WTC11 (cell line): ENCODE results near the gene RIN3. TPM values are rescaled to one million over a fixed set of nuclear protein-coding genes. Genes with fewer than 3 reads are reported as not detected.

Experiments
- ATAC-seq: fragments of 200-7000 bp; cut with Tn5 transposase; 2 replicates; pipeline ENCODE4 v1.10.0; 2021; ENCODE audit warnings: mild to moderate bottlenecking, moderate library complexity
- CTCF ChIA-PET: fragments of 300-600 bp; sonication (Branson Sonifier 250); formaldehyde crosslinking; loops from one replicate; lab custom pipeline; 2021; ENCODE audit warnings: antibody characterized with exemption; lab: Charles Lee
- POLR2A ChIA-PET: fragments of 350-600 bp; sonication (Branson Sonifier 250); formaldehyde crosslinking; loops from one replicate; lab custom pipeline; 2021; ENCODE audit warnings: antibody characterized with exemption; lab: Charles Lee
- DNase-seq: peaks from one replicate; pipeline ENCODE4 v3.0.0; 2021; ENCODE audit warnings: low spot score
- H3K27ac Mint-ChIP-seq: 2 replicates; pipeline ENCODE4 v1.8.0; 2021; ENCODE audit warnings: mixed read lengths
- H3K27me3 Mint-ChIP-seq: 2 replicates; pipeline ENCODE4 v1.8.0; 2021; ENCODE audit warnings: low read depth, mild to moderate bottlenecking, moderate library complexity, mixed read lengths
- H3K36me3 Mint-ChIP-seq: 2 replicates; pipeline ENCODE4 v1.8.0; 2021; ENCODE audit warnings: mixed read lengths
- H3K4me1 Mint-ChIP-seq: 2 replicates; pipeline ENCODE4 v1.8.0; 2022; ENCODE audit warnings: mixed read lengths
- H3K4me3 Mint-ChIP-seq: 2 replicates; pipeline ENCODE4 v1.8.0; 2021; ENCODE audit warnings: mild to moderate bottlenecking, moderate library complexity, mixed read lengths
- H3K9me3 Mint-ChIP-seq: 2 replicates; pipeline ENCODE4 v1.8.0; 2021; ENCODE audit warnings: mixed read lengths
- CDX4 ChIP-seq: fragments of 250-450 bp; sonication (Bioruptor Pico); IDR thresholded peaks from 2 replicates; pipeline ENCODE4 v1.9.0; 2021; ENCODE audit warnings: moderate library complexity, mild to moderate bottlenecking, inconsistent platforms, borderline replicate concordance
- CREB1 ChIP-seq: sonication (generic); formaldehyde crosslinking; IDR thresholded peaks from 2 replicates; pipeline ENCODE4 v1.8.0; 2023; ENCODE audit warnings: mild to moderate bottlenecking, missing genetic modification reagents
- CTCF ChIP-seq: fragments of 200-600 bp; IDR thresholded peaks from 2 replicates; pipeline ENCODE4 v1.8.0; 2022; ENCODE audit warnings: antibody characterized with exemption
- E2F4 ChIP-seq: sonication (generic); formaldehyde crosslinking; IDR thresholded peaks from 2 replicates; pipeline ENCODE4 v1.8.1; 2022; ENCODE audit warnings: low read depth, mild to moderate bottlenecking, moderate library complexity, missing genetic modification reagents, borderline replicate concordance
- EMX1 ChIP-seq: fragments of 250-450 bp; sonication (Bioruptor Pico); IDR thresholded peaks from 2 replicates; pipeline ENCODE4 v1.8.0; 2021; ENCODE audit warnings: mild to moderate bottlenecking
- ETV6 ChIP-seq: sonication (generic); formaldehyde crosslinking; IDR thresholded peaks from 2 replicates; pipeline ENCODE4 v1.8.1; 2022; ENCODE audit warnings: mild to moderate bottlenecking, missing genetic modification reagents
- FOXJ3 ChIP-seq: sonication (generic); formaldehyde crosslinking; IDR thresholded peaks from 2 replicates; pipeline ENCODE4 v1.9.0; 2021; ENCODE audit warnings: missing genetic modification reagents, mild to moderate bottlenecking, borderline replicate concordance
- FOXK1 ChIP-seq: sonication (generic); formaldehyde crosslinking; IDR thresholded peaks from 2 replicates; pipeline ENCODE4 v1.8.0; 2022; ENCODE audit warnings: mild to moderate bottlenecking, moderate library complexity, missing genetic modification reagents
- IRF2 ChIP-seq: sonication (generic); formaldehyde crosslinking; IDR thresholded peaks from 2 replicates; pipeline ENCODE4 v1.8.0; 2022; ENCODE audit warnings: low read depth, missing genetic modification reagents, borderline replicate concordance
- JUN ChIP-seq: sonication (generic); formaldehyde crosslinking; IDR thresholded peaks from 2 replicates; pipeline ENCODE4 v1.8.0; 2023; ENCODE audit warnings: mild to moderate bottlenecking, missing genetic modification reagents
- MXD4 ChIP-seq: fragments of 250-450 bp; sonication (Bioruptor Pico); IDR thresholded peaks from 2 replicates; pipeline ENCODE4 v1.8.0; 2021; ENCODE audit warnings: mild to moderate bottlenecking, moderate library complexity, borderline replicate concordance
- MYBL2 ChIP-seq: sonication (generic); formaldehyde crosslinking; IDR thresholded peaks from 2 replicates; pipeline ENCODE4 v1.8.1; 2023; ENCODE audit warnings: mild to moderate bottlenecking, moderate library complexity, missing genetic modification reagents
- NFE2L1 ChIP-seq: sonication (generic); formaldehyde crosslinking; IDR thresholded peaks from 2 replicates; pipeline ENCODE4 v1.8.1; 2023; ENCODE audit warnings: missing genetic modification reagents
- OVOL2 ChIP-seq: fragments of 250-450 bp; sonication (Bioruptor Pico); IDR thresholded peaks from 2 replicates; pipeline ENCODE4 v1.9.0; 2021; ENCODE audit warnings: mild to moderate bottlenecking, borderline replicate concordance
- PRDM15 ChIP-seq: sonication (generic); formaldehyde crosslinking; IDR thresholded peaks from 2 replicates; pipeline ENCODE4 v1.8.0; 2022; ENCODE audit warnings: missing genetic modification reagents
- RELA ChIP-seq: sonication (generic); formaldehyde crosslinking; IDR thresholded peaks from 2 replicates; pipeline ENCODE4 v1.8.1; 2022; ENCODE audit warnings: missing genetic modification reagents, mild to moderate bottlenecking, borderline replicate concordance
- SMAD4 ChIP-seq: sonication (generic); formaldehyde crosslinking; IDR thresholded peaks from 2 replicates; pipeline ENCODE4 v1.8.0; 2022; ENCODE audit warnings: mild to moderate bottlenecking, missing genetic modification reagents
- TP53 ChIP-seq: sonication (generic); formaldehyde crosslinking; IDR thresholded peaks from 2 replicates; pipeline ENCODE4 v1.8.1; 2023; ENCODE audit warnings: mild to moderate bottlenecking, missing genetic modification reagents
- ZNF317 ChIP-seq: sonication (generic); formaldehyde crosslinking; IDR thresholded peaks from 2 replicates; pipeline ENCODE4 v1.8.1; 2023; ENCODE audit warnings: low read depth, mild to moderate bottlenecking, moderate library complexity, missing genetic modification reagents, borderline replicate concordance
- ZNF532 ChIP-seq: fragments of 250-450 bp; sonication (Bioruptor Pico); IDR thresholded peaks from 2 replicates; pipeline ENCODE4 v1.9.0; 2021; ENCODE audit warnings: mild to moderate bottlenecking, borderline replicate concordance
- ZNF671 ChIP-seq: fragments of 250-450 bp; sonication (Bioruptor Pico); IDR thresholded peaks from 2 replicates; pipeline ENCODE4 v1.8.0; 2021; ENCODE audit warnings: mild to moderate bottlenecking
- ZSCAN18 ChIP-seq: fragments of 250-450 bp; sonication (Bioruptor Pico); IDR thresholded peaks from 2 replicates; pipeline ENCODE4 v2.1.2; 2022; ENCODE audit warnings: mild to moderate bottlenecking, moderate library complexity
- total RNA-seq: library from RNA; stranded (reverse); gene quantifications from 3 replicates; pipeline ENCODE4 v1.2.3, GENCODE V29; 2021

Gene RIN3
- total RNA-seq, 1 experiment from 2014 or later = 3.3 TPM

- TF ChIP-seq ZSCAN18 (CRISPR knock-in tag) (no peak), EMX1 (CRISPR knock-in tag) (no peak), JUN (CRISPR knock-in tag) (no peak), FOXJ3 (CRISPR knock-in tag) (no peak), IRF2 (CRISPR knock-in tag) (no peak), NFE2L1 (CRISPR knock-in tag) (no peak), TP53 (CRISPR knock-in tag) (no peak), PRDM15 (CRISPR knock-in tag) (no peak), FOXK1 (CRISPR knock-in tag) (no peak)
- TF ChIP-seq, all 79 proteins: peak for 0
These were observed 93.7 kb downstream of the RIN3 start (continued) for GRCh38 chr14:92607251-92607650.

- Mint-ChIP-seq H3K4me1 (peaks cover under 1% of the 10 kb centered on the region; the same call in 1 of the 2 replicates), H3K27ac (no peak overlapping the region), H3K36me3 (no peaks in the 10 kb centered on the region), H3K9me3 (peaks cover 10% of the 10 kb centered on the region), H3K4me3 (no peak overlapping the region), H3K27me3 (no peaks in the 10 kb centered on the region; the same call in 1 of the 2 replicates)
- ChIA-PET POLR2A (interaction anchor here (0.6 kb wide), 1 partner anchor 10 kb away, joined by 3 read pairs; no protein-coding TSS in a partner anchor), CTCF (no interaction called here)
- ATAC-seq (no peak), DNase-seq (no peak)
- TF ChIP-seq ETV6 (no peak), CDX4 (CRISPR knock-in tag) (no peak), CREB1 (CRISPR knock-in tag) (no peak), FOXJ3 (CRISPR knock-in tag) (no peak), OVOL2 (CRISPR knock-in tag) (no peak), MYBL2 (CRISPR knock-in tag) (no peak), ZNF671 (CRISPR knock-in tag) (no peak), CTCF (no peak), RELA (no peak), MXD4 (no peak), ZNF532 (CRISPR knock-in tag) (no peak), E2F4 (CRISPR knock-in tag) (no peak), SMAD4 (no peak), JUN (CRISPR knock-in tag) (no peak), ZNF317 (CRISPR knock-in tag) (no peak)
These were observed 94.3 kb downstream of the RIN3 start for GRCh38 chr14:92607702-92608429.
